GM10248 (cell line): ENCODE results near the gene CFAP410.

Experiments
- CTCF ChIA-PET: fragments of 300-600 bp; sonication (Branson Sonifier 250); formaldehyde crosslinking; extraction: SDS; loops from one replicate; lab custom pipeline; 2021; ENCODE audit warnings: antibody characterized with exemption; lab: Yijun Ruan, JAX
- POLR2A ChIA-PET: fragments of 350-650 bp; sonication (Branson Sonifier 250); formaldehyde crosslinking; extraction: SDS; loops from one replicate; lab custom pipeline; 2020; ENCODE audit warnings: antibody characterized with exemption; lab: Yijun Ruan, JAX
- DNase-seq: peaks from one replicate; pipeline ENCODE4 v3.0.0; 2012; ENCODE audit errors: extremely low spot score
- TF ChIP-seq, protein P1 (sequence below): IDR thresholded peaks from 2 replicates; pipeline ENCODE4 v1.5.1; 2012; ENCODE audit warnings: mild to moderate bottlenecking, low read depth; ENCODE audit errors: extremely low read depth, missing control alignments, control extremely low read depth

CFAP410 gene

DNA sequence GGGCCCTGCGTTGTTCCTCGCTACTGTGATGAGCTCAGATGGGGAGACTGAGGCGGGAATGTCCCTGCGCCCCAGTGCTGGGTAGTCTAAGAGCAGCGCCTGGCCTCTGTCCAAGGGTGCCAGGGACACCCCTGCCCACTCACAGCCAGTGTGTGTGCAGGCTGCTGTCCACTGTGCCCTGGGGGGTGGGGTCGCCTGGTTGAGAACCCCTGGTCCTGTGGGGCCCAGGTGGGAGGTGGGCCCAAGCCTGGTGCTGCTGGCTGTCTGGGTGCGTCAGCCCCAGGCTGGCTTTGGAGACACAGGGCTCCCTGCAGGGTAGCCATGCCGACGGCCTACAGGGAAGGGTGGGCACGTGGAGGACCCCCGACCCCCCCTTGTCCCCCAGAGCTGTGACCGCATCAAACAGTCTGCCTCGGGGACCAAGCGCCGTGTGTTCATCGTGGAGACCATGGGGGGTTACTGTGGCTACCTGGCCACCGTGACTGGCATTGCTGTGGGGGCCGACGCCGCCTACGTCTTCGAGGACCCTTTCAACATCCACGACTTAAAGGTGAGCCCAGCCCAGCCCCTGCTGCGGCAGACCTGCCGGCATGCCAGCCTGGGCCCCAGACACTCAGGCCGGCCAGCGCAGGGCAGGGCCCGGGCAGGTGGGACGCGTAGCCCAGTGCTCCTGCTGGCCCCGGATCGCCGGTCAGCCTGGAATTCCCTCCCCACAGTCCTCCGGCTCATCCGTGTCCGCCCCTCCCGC is 14.9 kb downstream of the CFAP410 start:
- no peak for DNase-seq
- TF ChIP-seq, protein P1, sequence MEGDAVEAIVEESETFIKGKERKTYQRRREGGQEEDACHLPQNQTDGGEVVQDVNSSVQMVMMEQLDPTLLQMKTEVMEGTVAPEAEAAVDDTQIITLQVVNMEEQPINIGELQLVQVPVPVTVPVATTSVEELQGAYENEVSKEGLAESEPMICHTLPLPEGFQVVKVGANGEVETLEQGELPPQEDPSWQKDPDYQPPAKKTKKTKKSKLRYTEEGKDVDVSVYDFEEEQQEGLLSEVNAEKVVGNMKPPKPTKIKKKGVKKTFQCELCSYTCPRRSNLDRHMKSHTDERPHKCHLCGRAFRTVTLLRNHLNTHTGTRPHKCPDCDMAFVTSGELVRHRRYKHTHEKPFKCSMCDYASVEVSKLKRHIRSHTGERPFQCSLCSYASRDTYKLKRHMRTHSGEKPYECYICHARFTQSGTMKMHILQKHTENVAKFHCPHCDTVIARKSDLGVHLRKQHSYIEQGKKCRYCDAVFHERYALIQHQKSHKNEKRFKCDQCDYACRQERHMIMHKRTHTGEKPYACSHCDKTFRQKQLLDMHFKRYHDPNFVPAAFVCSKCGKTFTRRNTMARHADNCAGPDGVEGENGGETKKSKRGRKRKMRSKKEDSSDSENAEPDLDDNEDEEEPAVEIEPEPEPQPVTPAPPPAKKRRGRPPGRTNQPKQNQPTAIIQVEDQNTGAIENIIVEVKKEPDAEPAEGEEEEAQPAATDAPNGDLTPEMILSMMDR = no peak
- CTCF ChIA-PET = interaction anchor here (2.7 kb wide), 1 partner anchor 26 kb away, joined by 7 read pairs; no protein-coding TSS in a partner anchor
- POLR2A ChIA-PET = no interaction called here

DNA sequence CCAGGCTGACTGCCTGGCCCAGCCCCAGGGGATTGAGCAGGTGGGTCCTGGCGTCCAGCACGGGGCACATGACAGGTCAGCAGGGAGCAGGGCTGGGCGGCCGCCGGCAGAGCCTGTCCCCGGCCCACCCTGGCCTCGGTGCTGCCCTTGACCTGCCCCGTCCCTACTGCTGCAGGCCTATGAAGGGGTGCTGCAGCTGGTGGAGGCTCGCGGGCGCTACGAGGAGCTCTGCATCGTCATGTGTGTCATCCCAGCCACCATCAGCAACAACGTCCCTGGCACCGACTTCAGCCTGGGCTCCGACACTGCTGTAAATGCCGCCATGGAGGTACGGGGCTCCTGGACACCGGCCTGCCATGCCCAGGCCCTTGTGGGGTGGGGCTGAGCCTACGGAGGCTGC is 15.6 kb downstream of the CFAP410 start:
- TF ChIP-seq, protein P1 = no peak
- ChIA-PET POLR2A (interaction anchor here (0.6 kb wide), 1 partner anchor 323 kb away, joined by 5 read pairs; the partner anchor contains the start of gene KRTAP10-11), CTCF (interaction anchor here (2.7 kb wide), 1 partner anchor 26 kb away, joined by 7 read pairs; no protein-coding TSS in a partner anchor)
- DNase-seq = no peak

DNA sequence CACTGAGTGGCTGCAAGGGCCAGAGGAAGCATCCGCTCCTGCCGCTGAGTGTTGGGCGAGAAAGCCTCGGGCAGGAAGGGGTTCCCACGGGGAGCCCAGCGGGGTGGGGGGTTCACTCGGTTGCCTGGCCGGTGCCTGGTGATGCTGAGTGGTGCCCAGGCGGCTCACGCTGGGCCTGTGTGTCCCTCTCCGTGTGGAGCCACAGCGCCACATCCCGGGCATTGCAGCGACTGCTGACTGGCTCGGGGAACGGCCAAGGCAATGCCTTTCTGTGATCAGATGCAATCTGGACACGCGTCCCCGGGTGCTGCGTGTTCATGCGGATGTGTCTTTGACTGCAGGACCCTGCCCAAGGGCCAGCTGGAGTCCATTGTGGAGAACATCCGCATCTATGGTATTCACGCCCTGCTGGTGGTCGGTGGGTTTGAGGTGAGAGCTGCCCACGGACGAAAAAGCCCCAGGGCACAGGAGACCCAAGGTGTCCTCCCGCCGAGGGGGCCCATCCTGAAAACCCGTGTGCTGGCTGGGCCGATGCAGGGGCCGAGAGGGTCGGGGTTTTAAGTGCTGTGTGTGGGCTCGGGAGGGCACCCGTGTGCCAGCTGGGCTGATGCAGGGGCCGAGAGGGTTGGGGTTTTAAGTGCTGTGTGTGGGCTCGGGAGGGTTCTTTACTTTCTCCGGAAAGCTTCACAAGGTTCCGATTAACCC is 16.4 kb downstream of the CFAP410 start:
- TF ChIP-seq, protein P1 = no peak
- ChIA-PET POLR2A (no interaction called here), CTCF (no interaction called here)
- no peak for DNase-seq

DNA sequence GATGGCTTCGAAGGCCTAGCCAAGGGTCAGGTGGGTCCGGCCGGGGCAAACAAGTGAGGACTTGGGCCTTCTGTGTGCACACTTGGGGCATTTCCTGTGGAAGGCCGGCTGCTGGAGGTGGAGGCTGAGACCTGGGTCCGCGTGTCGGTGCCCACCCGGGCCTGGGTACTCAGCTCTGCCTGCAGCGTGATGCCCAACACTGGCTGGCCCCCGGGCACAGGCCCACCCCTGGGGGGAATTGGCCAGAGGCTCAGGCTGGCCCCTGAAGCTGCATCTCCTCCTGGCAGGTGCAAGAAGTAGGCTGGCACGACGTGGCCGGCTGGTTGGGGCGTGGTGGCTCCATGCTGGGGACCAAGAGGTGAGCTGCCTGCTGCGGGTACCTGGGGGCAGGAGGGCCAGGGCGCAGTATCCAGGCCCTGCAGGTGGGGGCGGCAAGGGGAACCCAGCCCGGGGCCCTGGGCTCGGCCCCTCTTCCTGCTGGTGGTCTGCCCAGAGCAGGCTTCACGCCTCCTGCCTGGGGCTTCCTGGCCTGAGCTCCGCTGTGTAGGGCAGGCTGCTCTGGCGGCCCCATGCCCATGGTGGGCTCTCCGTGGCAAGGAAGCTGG is 17.2 kb downstream of the CFAP410 start:
- TF ChIP-seq, protein P1 = no peak
- ChIA-PET CTCF (interaction anchor here (0.6 kb wide), 1 partner anchor 428 kb away, joined by 3 read pairs; no protein-coding TSS in a partner anchor), POLR2A (no interaction called here)
- DNase-seq = no peak

DNA sequence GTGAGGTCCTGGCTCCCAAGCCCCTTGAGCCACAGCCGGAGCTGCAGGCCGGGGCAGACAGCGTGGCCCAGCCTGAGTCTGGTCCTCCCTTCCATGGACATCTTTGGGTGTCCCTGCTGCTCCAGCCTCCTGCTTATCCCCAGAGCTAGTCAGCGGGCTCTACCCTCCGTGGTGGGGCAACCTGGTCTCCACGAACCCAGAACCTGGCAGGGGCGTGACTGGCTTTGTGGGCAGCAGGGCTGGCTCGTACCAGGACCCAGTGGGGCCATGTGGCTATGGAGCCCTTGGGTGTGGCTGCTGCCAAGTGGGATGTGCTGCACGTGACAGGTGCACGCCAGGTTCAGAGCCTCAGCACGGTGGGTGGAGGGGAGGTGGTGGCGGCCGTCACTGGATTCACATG is 18.3 kb downstream of the CFAP410 start:
- TF ChIP-seq, protein P1 = no peak
- POLR2A ChIA-PET = no interaction called here
- DNase-seq = no peak
- CTCF ChIA-PET = no interaction called here

DNA sequence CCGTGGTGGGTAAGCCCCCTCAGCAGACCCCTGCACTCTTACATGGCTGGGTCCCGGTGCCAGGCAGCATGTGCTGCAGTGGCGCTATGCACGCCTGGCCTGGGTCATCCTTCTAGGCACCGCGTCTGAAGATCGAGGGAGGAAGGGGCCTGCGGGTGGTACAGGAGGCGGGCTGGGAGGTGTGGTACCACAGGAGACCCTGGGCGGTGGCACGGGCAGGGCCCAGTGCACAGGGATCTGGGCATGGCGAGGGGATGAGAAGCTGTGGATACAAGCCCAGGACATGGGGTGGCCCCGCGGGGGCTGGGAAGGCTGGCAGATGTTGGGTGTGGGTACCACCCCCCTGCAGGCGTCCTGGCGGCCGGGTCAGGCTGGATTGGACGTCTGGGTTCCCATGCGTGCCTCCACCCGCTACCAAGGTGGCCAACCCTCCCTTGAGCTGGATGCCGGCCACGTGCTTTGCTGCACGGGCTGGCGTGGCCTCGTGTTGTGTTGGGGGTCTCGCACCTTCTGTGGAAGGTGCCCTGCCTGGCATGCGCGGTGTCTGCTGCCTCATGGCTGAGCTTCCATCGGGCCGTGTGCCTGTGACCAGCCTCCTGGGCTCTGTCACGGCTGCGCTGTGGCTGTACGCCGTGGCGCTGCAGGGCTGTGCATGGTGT is 19.7 kb downstream of the CFAP410 start:
- POLR2A ChIA-PET = interaction anchor here (1.0 kb wide), 1 partner anchor 10 kb away, joined by 5 read pairs; no protein-coding TSS in a partner anchor
- CTCF ChIA-PET = interaction anchor here (1.0 to 2.1 kb wide), 3 partner anchors 9 to 24 kb away, joined by 3 to 7 read pairs (median 4); no protein-coding TSS in a partner anchor

More for the DNA sequence above, 19.7 kb downstream of the CFAP410 start:
- no peak for DNase-seq
- TF ChIP-seq, protein P1 = no peak
